ENCODE results near the gene MAP2K2. TPM values are rescaled to one million over a fixed set of nuclear protein-coding genes. Genes with fewer than 3 reads are reported as not detected.

Gene MAP2K2
- total RNA-seq, 1 experiment from 2014 or later = 151 TPM

DNA sequence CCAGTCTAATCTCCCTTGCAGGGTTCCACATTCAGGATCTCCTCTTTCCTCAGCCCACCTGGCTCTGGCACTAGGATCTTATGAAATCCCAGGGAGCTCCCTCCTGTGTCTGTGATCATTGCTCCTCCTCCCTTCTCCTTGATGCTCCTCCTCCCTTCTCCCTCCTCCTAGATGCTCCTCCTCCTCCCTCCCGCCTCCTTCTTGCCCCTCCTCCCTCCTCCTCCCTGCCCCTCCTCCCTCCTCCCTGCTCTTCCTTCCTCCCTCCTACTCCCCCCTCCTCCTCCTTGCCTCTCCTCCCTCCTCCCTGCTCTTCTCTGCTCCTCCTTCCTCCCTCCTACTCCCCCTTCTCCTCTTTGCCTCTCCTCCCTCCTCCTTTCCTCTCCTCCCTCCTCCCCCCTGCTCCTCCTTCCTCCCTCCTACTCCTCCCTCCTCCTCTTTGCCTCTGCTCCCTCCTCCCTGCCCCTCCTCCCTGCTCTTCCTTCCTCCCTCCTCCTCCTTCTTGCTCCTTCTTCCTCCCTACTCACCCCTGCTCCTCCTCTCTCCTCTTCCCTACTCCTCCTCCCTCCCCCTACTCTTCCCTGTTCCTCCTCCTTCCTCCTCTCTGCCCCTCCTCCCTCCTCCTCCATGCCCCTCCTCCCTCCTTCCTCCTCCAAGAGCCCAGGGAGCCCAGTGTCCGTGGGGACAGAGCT lies 42.3 kb downstream of the MAP2K2 start:
- Histone ChIP-seq H3K36me3 (ENCODE audit: control insufficient read depth, insufficient read depth, low read length) (no peaks in the 10 kb centered on the region), H3K4me3 (ENCODE audit: low read depth in 2 of 2, low read length in 2 of 2) (no peak overlapping the region), H3K27me3 (ENCODE audit: control insufficient read depth, insufficient read depth, low read length) (no peaks in the 10 kb centered on the region), H3K4me1 (ENCODE audit: control insufficient read depth, insufficient read depth, low read length) (peaks cover 4% of the 10 kb centered on the region), H3K27ac (ENCODE audit: low read length) (no peak overlapping the region), H3K9me3 (ENCODE audit: control insufficient read depth, insufficient read depth, low read depth, low read length) (no peaks in the 10 kb centered on the region)
- ATAC-seq (no peak), DNase-seq (ENCODE audit: low read depth, low spot score) (no peak)
- ChIA-PET CTCF (interaction anchor here (0.5 kb wide), 1 partner anchor 264 kb away, joined by 3 read pairs; no protein-coding TSS in a partner anchor), POLR2A (interaction anchor here (0.6 kb wide), 1 partner anchor 96 kb away, joined by 3 read pairs; no protein-coding TSS in a partner anchor)
- BruUV-seq (replicated peaks) = no TSS peak
- in situ Hi-C loops (cut with HindIII; ENCODE audit: low pct_unique_long_range_greater_than_20kb, low sequenced_read_pairs) = no loop called here
- intact Hi-C loops (cut with micrococcal nuclease; ENCODE audit: unreplicated experiment) = no loop called here
- TF ChIP-seq, protein P1, sequence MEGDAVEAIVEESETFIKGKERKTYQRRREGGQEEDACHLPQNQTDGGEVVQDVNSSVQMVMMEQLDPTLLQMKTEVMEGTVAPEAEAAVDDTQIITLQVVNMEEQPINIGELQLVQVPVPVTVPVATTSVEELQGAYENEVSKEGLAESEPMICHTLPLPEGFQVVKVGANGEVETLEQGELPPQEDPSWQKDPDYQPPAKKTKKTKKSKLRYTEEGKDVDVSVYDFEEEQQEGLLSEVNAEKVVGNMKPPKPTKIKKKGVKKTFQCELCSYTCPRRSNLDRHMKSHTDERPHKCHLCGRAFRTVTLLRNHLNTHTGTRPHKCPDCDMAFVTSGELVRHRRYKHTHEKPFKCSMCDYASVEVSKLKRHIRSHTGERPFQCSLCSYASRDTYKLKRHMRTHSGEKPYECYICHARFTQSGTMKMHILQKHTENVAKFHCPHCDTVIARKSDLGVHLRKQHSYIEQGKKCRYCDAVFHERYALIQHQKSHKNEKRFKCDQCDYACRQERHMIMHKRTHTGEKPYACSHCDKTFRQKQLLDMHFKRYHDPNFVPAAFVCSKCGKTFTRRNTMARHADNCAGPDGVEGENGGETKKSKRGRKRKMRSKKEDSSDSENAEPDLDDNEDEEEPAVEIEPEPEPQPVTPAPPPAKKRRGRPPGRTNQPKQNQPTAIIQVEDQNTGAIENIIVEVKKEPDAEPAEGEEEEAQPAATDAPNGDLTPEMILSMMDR (IDR thresholded peaks at IDR 0.05) = no peak
- no peak for TF ChIP-seq SIN3A (IDR thresholded peaks at IDR 0.05; ENCODE audit: borderline replicate concordance, insufficient read depth, low read depth, low read length)
- no peak for TF ChIP-seq TCF7L2 (IDR thresholded peaks at IDR 0.05; ENCODE audit: low read depth, low read length)
- TF ChIP-seq POLR2AphosphoS5 (IDR thresholded peaks at IDR 0.05; ENCODE audit: low read depth, low read length) = no peak
- TF ChIP-seq, protein P2, sequence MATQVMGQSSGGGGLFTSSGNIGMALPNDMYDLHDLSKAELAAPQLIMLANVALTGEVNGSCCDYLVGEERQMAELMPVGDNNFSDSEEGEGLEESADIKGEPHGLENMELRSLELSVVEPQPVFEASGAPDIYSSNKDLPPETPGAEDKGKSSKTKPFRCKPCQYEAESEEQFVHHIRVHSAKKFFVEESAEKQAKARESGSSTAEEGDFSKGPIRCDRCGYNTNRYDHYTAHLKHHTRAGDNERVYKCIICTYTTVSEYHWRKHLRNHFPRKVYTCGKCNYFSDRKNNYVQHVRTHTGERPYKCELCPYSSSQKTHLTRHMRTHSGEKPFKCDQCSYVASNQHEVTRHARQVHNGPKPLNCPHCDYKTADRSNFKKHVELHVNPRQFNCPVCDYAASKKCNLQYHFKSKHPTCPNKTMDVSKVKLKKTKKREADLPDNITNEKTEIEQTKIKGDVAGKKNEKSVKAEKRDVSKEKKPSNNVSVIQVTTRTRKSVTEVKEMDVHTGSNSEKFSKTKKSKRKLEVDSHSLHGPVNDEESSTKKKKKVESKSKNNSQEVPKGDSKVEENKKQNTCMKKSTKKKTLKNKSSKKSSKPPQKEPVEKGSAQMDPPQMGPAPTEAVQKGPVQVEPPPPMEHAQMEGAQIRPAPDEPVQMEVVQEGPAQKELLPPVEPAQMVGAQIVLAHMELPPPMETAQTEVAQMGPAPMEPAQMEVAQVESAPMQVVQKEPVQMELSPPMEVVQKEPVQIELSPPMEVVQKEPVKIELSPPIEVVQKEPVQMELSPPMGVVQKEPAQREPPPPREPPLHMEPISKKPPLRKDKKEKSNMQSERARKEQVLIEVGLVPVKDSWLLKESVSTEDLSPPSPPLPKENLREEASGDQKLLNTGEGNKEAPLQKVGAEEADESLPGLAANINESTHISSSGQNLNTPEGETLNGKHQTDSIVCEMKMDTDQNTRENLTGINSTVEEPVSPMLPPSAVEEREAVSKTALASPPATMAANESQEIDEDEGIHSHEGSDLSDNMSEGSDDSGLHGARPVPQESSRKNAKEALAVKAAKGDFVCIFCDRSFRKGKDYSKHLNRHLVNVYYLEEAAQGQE (IDR thresholded peaks at IDR 0.05; ENCODE audit: insufficient read depth in 1 of 2, low read depth in 2 of 2, low read length in 1 of 2) = no peak

DNA sequence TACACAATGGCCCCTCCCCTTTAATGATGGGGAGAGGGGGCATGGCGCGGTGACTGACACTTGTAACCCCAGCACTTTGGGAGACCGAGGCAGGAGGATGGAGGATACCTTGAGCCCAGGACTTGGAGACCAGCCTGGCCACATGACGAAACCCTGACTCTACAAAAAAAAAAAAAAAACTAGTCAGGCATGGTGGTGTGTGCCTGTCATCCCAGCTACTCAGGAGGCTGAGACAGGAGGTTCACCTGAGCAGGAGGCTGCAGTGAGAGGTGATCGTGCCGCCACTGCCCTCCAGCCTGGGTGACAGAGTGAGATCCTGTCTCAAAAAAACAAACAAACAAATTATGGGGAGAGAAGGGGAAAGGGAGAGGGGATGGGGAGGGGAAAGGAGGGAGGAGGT lies 43.4 kb downstream of the MAP2K2 start:
- ChIA-PET POLR2A (no interaction called here), CTCF (no interaction called here)
- in situ Hi-C loops (cut with HindIII; ENCODE audit: low pct_unique_long_range_greater_than_20kb, low sequenced_read_pairs) = no loop called here
- no peak for ATAC-seq
- Histone ChIP-seq H3K4me3 (ENCODE audit: low read depth in 2 of 2, low read length in 2 of 2) (no peak overlapping the region), H3K36me3 (ENCODE audit: control insufficient read depth, insufficient read depth, low read length) (no peaks in the 10 kb centered on the region), H3K27ac (ENCODE audit: low read length) (no peak overlapping the region), H3K27me3 (ENCODE audit: control insufficient read depth, insufficient read depth, low read length) (no peaks in the 10 kb centered on the region), H3K4me1 (ENCODE audit: control insufficient read depth, insufficient read depth, low read length) (peaks cover 4% of the 10 kb centered on the region), H3K9me3 (ENCODE audit: control insufficient read depth, insufficient read depth, low read depth, low read length) (no peaks in the 10 kb centered on the region)
- intact Hi-C loops (cut with micrococcal nuclease; ENCODE audit: unreplicated experiment) = no loop called here
- TF ChIP-seq, protein P2 (IDR thresholded peaks at IDR 0.05; ENCODE audit: insufficient read depth in 1 of 2, low read depth in 2 of 2, low read length in 1 of 2) = no peak
- TF ChIP-seq POLR2AphosphoS5 (IDR thresholded peaks at IDR 0.05; ENCODE audit: low read depth, low read length) (no peak), TCF7L2 (IDR thresholded peaks at IDR 0.05; ENCODE audit: low read depth, low read length) (no peak), SIN3A (IDR thresholded peaks at IDR 0.05; ENCODE audit: borderline replicate concordance, insufficient read depth, low read depth, low read length) (no peak)
- TF ChIP-seq, protein P1 (IDR thresholded peaks at IDR 0.05) = no peak
- DNase-seq (ENCODE audit: low read depth, low spot score) = no peak
- BruUV-seq (replicated peaks) = no TSS peak
